IMR-90 (cell line): Measurements from ENCODE around the gene PDHB. TPM values are rescaled to one million over a fixed set of nuclear protein-coding genes. Genes with fewer than 3 reads are reported as not detected.

Experiments
- ATAC-seq: fragments of 200-7000 bp; cut with Tn5 transposase; 2 replicates; pipeline ENCODE4 v1.9.1; 2020; ENCODE audit warnings: low read depth, mild to moderate bottlenecking, moderate library complexity
- BruUV-seq: library from RNA; stranded (reverse); fragments of 400-500 nt; replicated peaks from 2 replicates; lab custom pipeline; 2021; lab: Mats Ljungman, UMichigan
- CTCF ChIA-PET: fragments of 300-600 bp; formaldehyde crosslinking; extraction: SDS; loops from one replicate; lab custom pipeline; 2021; ENCODE audit warnings: antibody characterized with exemption; lab: Yijun Ruan, JAX
- POLR2A ChIA-PET: fragments of 300-600 bp; sonication (Branson Sonifier 250); formaldehyde crosslinking; loops from one replicate; lab custom pipeline; 2022; ENCODE audit warnings: antibody characterized with exemption; ENCODE audit not compliant: unreplicated experiment; lab: Charles Lee
- DNase-seq: peaks from one replicate; pipeline ENCODE4 v3.0.0; 2013
- H2AFZ ChIP-seq: replicated peaks from 2 replicates; pipeline ENCODE3; 2013; ENCODE audit warnings: low read length, mild to moderate bottlenecking; ENCODE audit not compliant: poor library complexity
- H2AK5ac ChIP-seq: 2 replicates; pipeline ENCODE4 v1.6.1; 2013; ENCODE audit warnings: low read depth, low read length, inconsistent platforms
- H2AK9ac ChIP-seq: replicated peaks from 2 replicates; pipeline ENCODE3; 2013; ENCODE audit warnings: mild to moderate bottlenecking, low read depth, low read length, moderate library complexity; ENCODE audit not compliant: poor library complexity
- H2BK120ac ChIP-seq: 2 replicates; pipeline ENCODE4 v1.6.1; 2013; ENCODE audit warnings: low read depth, low read length, inconsistent platforms
- H2BK15ac ChIP-seq: 3 replicates; pipeline ENCODE4 v1.6.1; 2013; ENCODE audit warnings: low read depth, low read length, inconsistent platforms
- H2BK20ac ChIP-seq: 2 replicates; pipeline ENCODE4 v1.6.1; 2013; ENCODE audit warnings: low read depth, mild to moderate bottlenecking, inconsistent platforms, low read length, moderate library complexity
- H2BK5ac ChIP-seq: 2 replicates; pipeline ENCODE4 v1.6.1; 2013; ENCODE audit warnings: mild to moderate bottlenecking, low read depth, low read length, inconsistent platforms; ENCODE audit not compliant: poor library complexity, severe bottlenecking
- H3K14ac ChIP-seq: replicated peaks from 2 replicates; pipeline ENCODE4 v1.6.1; 2013; ENCODE audit warnings: low read depth, low read length, inconsistent platforms
- H3K18ac ChIP-seq: 2 replicates; pipeline ENCODE4 v1.6.1; 2013; ENCODE audit warnings: low read depth, low read length, control low read depth
- H3K23ac ChIP-seq: 2 replicates; pipeline ENCODE4 v1.6.1; 2013; ENCODE audit warnings: low read depth, low read length, inconsistent platforms
- H3K27ac ChIP-seq: 2 replicates; pipeline ENCODE4 v1.5.1; 2013; ENCODE audit warnings: mild to moderate bottlenecking, control low read depth, low read length; ENCODE audit not compliant: insufficient read depth
- H3K27me3 ChIP-seq: 2 replicates; pipeline ENCODE4 v1.6.1; 2013; ENCODE audit warnings: low read length; ENCODE audit not compliant: control insufficient read depth, insufficient read depth
- H3K36me3 ChIP-seq: 2 replicates; pipeline ENCODE4 v1.6.1; 2013; ENCODE audit warnings: low read length, mixed read lengths; ENCODE audit not compliant: control insufficient read depth, insufficient read depth
- H3K4ac ChIP-seq: 2 replicates; pipeline ENCODE4 v1.6.1; 2013; ENCODE audit warnings: low read depth, low read length, inconsistent platforms
- H3K4me1 ChIP-seq: 2 replicates; pipeline ENCODE4 v1.6.1; 2013; ENCODE audit warnings: low read length, mixed read lengths; ENCODE audit not compliant: control insufficient read depth, insufficient read depth
- H3K4me2 ChIP-seq: 2 replicates; pipeline ENCODE4 v1.6.1; 2013; ENCODE audit warnings: low read depth, mild to moderate bottlenecking, control low read depth, low read length, moderate library complexity
- H3K4me3 ChIP-seq: 2 replicates; pipeline ENCODE4 v1.5.1; 2013; ENCODE audit warnings: low read depth, mild to moderate bottlenecking, control low read depth, low read length, moderate library complexity; ENCODE audit not compliant: insufficient read depth
- H3K56ac ChIP-seq: 2 replicates; pipeline ENCODE4 v1.6.1; 2013; ENCODE audit warnings: low read length, inconsistent platforms; ENCODE audit not compliant: insufficient read depth; ENCODE audit errors: extremely low read depth
- H3K79me1 ChIP-seq, 2 experiments: 2 replicates each; pipeline ENCODE4 v1.6.1; 2013; ENCODE audit warnings: low read length in 2 of 2, inconsistent platforms in 1 of 2, low read depth in 1 of 2
- H3K9ac ChIP-seq: 2 replicates; pipeline ENCODE4 v1.6.1; 2013; ENCODE audit warnings: low read depth, low read length, control low read depth
- H3K9me1 ChIP-seq: 2 replicates; pipeline ENCODE4 v1.6.1; 2013; ENCODE audit warnings: low read length, inconsistent platforms; ENCODE audit not compliant: insufficient read depth
- H3K9me3 ChIP-seq: 2 replicates; pipeline ENCODE4 v1.6.1; 2013; ENCODE audit warnings: low read length; ENCODE audit not compliant: control insufficient read depth, insufficient read depth
- H4K20me1 ChIP-seq: 2 replicates; pipeline ENCODE4 v1.6.1; 2013; ENCODE audit warnings: low read length, inconsistent platforms; ENCODE audit not compliant: insufficient read depth
- H4K5ac ChIP-seq: 2 replicates; pipeline ENCODE4 v1.6.1; 2013; ENCODE audit warnings: mild to moderate bottlenecking, low read depth, low read length, control low read depth
- H4K8ac ChIP-seq, 2 experiments: 2 replicates each; pipeline ENCODE4 v1.6.1; 2013; ENCODE audit warnings: low read depth in 2 of 2, low read length in 2 of 2, control low read depth in 1 of 2, inconsistent platforms in 1 of 2
- H4K91ac ChIP-seq: 2 replicates; pipeline ENCODE4 v1.6.1; 2013; ENCODE audit warnings: low read depth, low read length, inconsistent platforms; ENCODE audit not compliant: insufficient read depth
- CEBPB ChIP-seq: IDR thresholded peaks from 2 replicates; pipeline ENCODE4 v1.6.1; 2012; ENCODE audit warnings: low read depth, low read length, improper control_type of control experiment
- CHD1 ChIP-seq: IDR thresholded peaks from 2 replicates; pipeline ENCODE4 v1.6.1; 2012; ENCODE audit warnings: low read depth, low read length, improper control_type of control experiment
- FOS ChIP-seq: fragments of 150-350 bp; IDR thresholded peaks from 2 replicates; pipeline ENCODE4 v1.6.1; 2016; ENCODE audit warnings: low read depth, low read length
- MAFK ChIP-seq: IDR thresholded peaks from 2 replicates; pipeline ENCODE4 v1.6.1; 2012; ENCODE audit warnings: low read depth, low read length, improper control_type of control experiment
- MAZ ChIP-seq: IDR thresholded peaks from 2 replicates; pipeline ENCODE4 v1.6.1; 2012; ENCODE audit warnings: low read depth, mild to moderate bottlenecking, low read length, improper control_type of control experiment, moderate library complexity, borderline replicate concordance
- NFE2L2 ChIP-seq: fragments of 150-350 bp; IDR thresholded peaks from 2 replicates; pipeline ENCODE4 v1.6.1; 2016; ENCODE audit warnings: low read depth, mild to moderate bottlenecking, low read length
- POLR2A ChIP-seq: IDR thresholded peaks from 2 replicates; pipeline ENCODE4 v1.6.1; 2012; ENCODE audit warnings: mild to moderate bottlenecking, low read depth, low read length
- RAD21 ChIP-seq: IDR thresholded peaks from 2 replicates; pipeline ENCODE4 v1.6.1; 2012; ENCODE audit warnings: low read length, improper control_type of control experiment
- RCOR1 ChIP-seq: IDR thresholded peaks from 2 replicates; pipeline ENCODE4 v1.6.1; 2012; ENCODE audit warnings: mild to moderate bottlenecking, low read length, improper control_type of control experiment; ENCODE audit not compliant: insufficient replicate concordance
- RFX5 ChIP-seq: IDR thresholded peaks from 2 replicates; pipeline ENCODE4 v1.8.0; 2012; ENCODE audit warnings: low read depth, mild to moderate bottlenecking, low read length, moderate library complexity
- SMC3 ChIP-seq: fragments of 150-350 bp; IDR thresholded peaks from 2 replicates; pipeline ENCODE4 v1.6.1; 2016; ENCODE audit warnings: low read depth, mild to moderate bottlenecking, antibody characterized with exemption, low read length, moderate library complexity
- WGBS, 2 experiments: methylation state at CpG; one replicate each; pipeline versions ENCODE4 v1.1.5 to v1.1.7; 2013; ENCODE audit warnings: missing lambda C conversion rate in 2 of 2; ENCODE audit not compliant: insufficient read length in 1 of 2; ENCODE audit errors: extremely low coverage in 2 of 2; 5-methylcytosine and 5-hydroxymethylcytosine counted together
- dilution Hi-C: fragments of 300-500 bp; cut with HindIII; formaldehyde crosslinking; loops from one replicate; pipeline ENCODE4 v1.14.3; 2018; ENCODE audit warnings: low sequenced_read_pairs; ENCODE audit not compliant: unreplicated experiment
- in situ Hi-C: fragments of 300-500 bp; cut with MboI; formaldehyde crosslinking; loops from 3 replicates; pipeline ENCODE4 v1.14.3; 2019; ENCODE audit warnings: low sequenced_read_pairs, inconsistent platforms, mixed read lengths
- intact Hi-C: fragments of 100-400 bp; cut with micrococcal nuclease; formaldehyde crosslinking; loops from 2 replicates; pipeline ENCODE4 v1.10.0; 2022
- polyA plus RNA-seq, 3 experiments: library from polyadenylated mRNA; depleted of rRNA; stranded (reverse); fragments of >200 nt; gene quantifications; 2 replicates each; pipeline ENCODE4 v1.2.3, GENCODE V29; 2012; ENCODE audit warnings: low replicate concordance in 1 of 3
- total RNA-seq: library from RNA; depleted of rRNA; stranded (reverse); fragments of >200 nt; gene quantifications from 2 replicates; pipeline ENCODE4 v1.2.3, GENCODE V29; 2012
- TF ChIP-seq, protein P1 (sequence below): fragments of 150-350 bp; IDR thresholded peaks from 2 replicates; pipeline ENCODE4 v1.6.1; 2016; ENCODE audit warnings: low read depth, mild to moderate bottlenecking, low read length, moderate library complexity, borderline replicate concordance
- TF ChIP-seq, protein P2 (sequence below): fragments of 150-350 bp; IDR thresholded peaks from 2 replicates; pipeline ENCODE4 v1.6.1; 2017; ENCODE audit warnings: mild to moderate bottlenecking, antibody characterized with exemption, low read length, low read depth

The PDHB gene
- total and polyA plus RNA-seq, 2 of the 4 experiments (the other 2 are of a cell fraction): 69.2 to 73.5 TPM

DNA sequence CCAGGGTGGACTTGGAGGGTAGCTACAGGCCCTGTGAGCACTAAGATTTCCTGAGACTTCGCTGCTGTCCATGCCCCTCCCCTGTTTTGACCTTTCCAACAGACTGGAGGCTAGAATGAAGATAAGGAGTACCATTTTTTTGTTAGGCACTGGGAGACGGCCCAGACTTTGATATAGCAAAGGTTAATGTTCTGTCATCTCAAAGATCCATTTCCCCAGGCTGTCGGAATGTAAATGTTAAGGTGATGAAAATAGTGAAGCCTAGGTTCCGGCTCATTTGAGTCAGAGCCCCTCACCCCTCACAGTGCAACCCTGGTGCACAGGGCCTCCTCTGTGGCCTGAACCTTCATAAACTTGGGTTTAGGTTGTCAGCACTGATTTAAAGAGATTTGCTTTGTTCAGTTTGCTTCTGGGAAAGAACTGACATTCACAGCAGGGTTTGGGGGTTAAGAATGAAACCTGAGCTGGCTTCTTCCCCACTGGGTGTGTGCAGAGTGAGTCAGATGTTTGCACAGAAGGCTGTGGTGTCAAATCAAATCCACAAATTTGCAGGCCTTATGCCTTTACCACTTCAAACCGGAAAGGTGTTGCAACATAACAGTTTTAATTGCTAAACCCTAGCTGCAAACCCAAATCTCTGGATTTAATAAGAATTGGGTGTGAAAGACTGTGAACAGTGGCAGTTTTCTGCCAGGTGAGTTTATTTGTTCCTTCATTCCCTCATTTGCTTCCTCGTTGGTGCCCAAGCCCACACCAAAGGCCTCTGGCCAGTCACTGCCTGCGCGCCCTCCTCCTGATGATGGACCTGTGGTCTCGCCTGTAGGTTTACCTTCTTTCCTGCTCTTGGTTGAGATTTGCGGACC is 37.6 kb upstream of the PDHB start:
- intact Hi-C loops (loop anchor here (5.0 kb wide), 1 partner anchor 34 kb away; no protein-coding TSS in a partner anchor), dilution Hi-C loops (no loop called here), in situ Hi-C loops (no loop called here)
- H3K27ac ChIP-seq: peak overlapping the region; percentile 61
- peaks cover 10% of the 10 kb centered on the region for H3K9me1 ChIP-seq
- peak overlapping the region; percentile 63 for H3K18ac ChIP-seq
- no peak overlapping the region for H3K9ac ChIP-seq
- H3K9me3 ChIP-seq: no peaks in the 10 kb centered on the region
- no peak overlapping the region for H2BK20ac ChIP-seq
- peak overlapping the region; percentile 69 for H3K4me2 ChIP-seq
- WGBS, 2 experiments: 90% methylated on average over 3 of the region's 10 CpGs; no CpG with 5 or more reads in 1 of the 2 experiments
- H2BK5ac ChIP-seq: peak overlapping the region; percentile 41
- no peak overlapping the region for H3K4me3 ChIP-seq
- peak overlapping the region; percentile 1 to 62; a peak in 3 of 4 replicates for H4K8ac ChIP-seq
- BruUV-seq: no TSS peak
- peak overlapping the region; percentile 48; the same call in 1 of the 2 replicates for H2BK120ac ChIP-seq
- H3K23ac ChIP-seq: peak overlapping the region; percentile 26; the same call in 1 of the 2 replicates
- H3K36me3 ChIP-seq: no peaks in the 10 kb centered on the region
- CTCF ChIA-PET: interaction anchor here (0.6 to 1.4 kb wide), 5 partner anchors 8 to 1840 kb away, joined by 3 to 5 read pairs (median 3); no protein-coding TSS in a partner anchor
- 0 out of 2 replicates have a peak, but pooled peaks cover 1% of the 10 kb centered on the region for H3K27me3 ChIP-seq
- ATAC-seq: peak; percentile 88
- no peaks in the 10 kb centered on the region for H4K20me1 ChIP-seq
- H2AK9ac ChIP-seq: peak overlapping the region; percentile 48
- no peaks in the 10 kb centered on the region for H3K79me1 ChIP-seq
- H3K4me1 ChIP-seq: peaks cover 14% of the 10 kb centered on the region
- H2AFZ ChIP-seq: peak overlapping the region; percentile 76
- H4K5ac ChIP-seq: peak overlapping the region; percentile 57; the same call in 1 of the 2 replicates
- peak overlapping the region; percentile 56 for H4K91ac ChIP-seq
- peak overlapping the region; percentile 81; the same call in 1 of the 3 replicates for H2BK15ac ChIP-seq
- peak; percentile 83 for DNase-seq
- POLR2A ChIA-PET: interaction anchor here (1.1 kb wide), 1 partner anchor 21 kb away, joined by 3 read pairs; no protein-coding TSS in a partner anchor
- peak overlapping the region; percentile 66 for H3K4ac ChIP-seq
- H3K14ac ChIP-seq: peak overlapping the region; percentile 37
- no peak overlapping the region for H3K56ac ChIP-seq
- H2AK5ac ChIP-seq: peak overlapping the region; percentile 36; the same call in 1 of the 2 replicates
- TF ChIP-seq CHD1: no peak
- TF ChIP-seq, protein P1, sequence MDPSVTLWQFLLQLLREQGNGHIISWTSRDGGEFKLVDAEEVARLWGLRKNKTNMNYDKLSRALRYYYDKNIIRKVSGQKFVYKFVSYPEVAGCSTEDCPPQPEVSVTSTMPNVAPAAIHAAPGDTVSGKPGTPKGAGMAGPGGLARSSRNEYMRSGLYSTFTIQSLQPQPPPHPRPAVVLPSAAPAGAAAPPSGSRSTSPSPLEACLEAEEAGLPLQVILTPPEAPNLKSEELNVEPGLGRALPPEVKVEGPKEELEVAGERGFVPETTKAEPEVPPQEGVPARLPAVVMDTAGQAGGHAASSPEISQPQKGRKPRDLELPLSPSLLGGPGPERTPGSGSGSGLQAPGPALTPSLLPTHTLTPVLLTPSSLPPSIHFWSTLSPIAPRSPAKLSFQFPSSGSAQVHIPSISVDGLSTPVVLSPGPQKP: no peak
- no peak for TF ChIP-seq POLR2A
- peak; percentile 96 for TF ChIP-seq CEBPB
- peak; percentile 53; the same call in 1 of the 2 replicates for TF ChIP-seq FOS
- TF ChIP-seq MAFK: no peak
- no peak for TF ChIP-seq RCOR1
- TF ChIP-seq NFE2L2: no peak
- TF ChIP-seq RAD21: no peak
- TF ChIP-seq MAZ: no peak
- no peak for TF ChIP-seq SMC3
- no peak for TF ChIP-seq RFX5
- TF ChIP-seq, protein P2, sequence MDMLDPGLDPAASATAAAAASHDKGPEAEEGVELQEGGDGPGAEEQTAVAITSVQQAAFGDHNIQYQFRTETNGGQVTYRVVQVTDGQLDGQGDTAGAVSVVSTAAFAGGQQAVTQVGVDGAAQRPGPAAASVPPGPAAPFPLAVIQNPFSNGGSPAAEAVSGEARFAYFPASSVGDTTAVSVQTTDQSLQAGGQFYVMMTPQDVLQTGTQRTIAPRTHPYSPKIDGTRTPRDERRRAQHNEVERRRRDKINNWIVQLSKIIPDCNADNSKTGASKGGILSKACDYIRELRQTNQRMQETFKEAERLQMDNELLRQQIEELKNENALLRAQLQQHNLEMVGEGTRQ: no peak
